Keratinocyte (primary cell): ENCODE data around the gene COL1A2. TPM values are rescaled to one million over a fixed set of nuclear protein-coding genes. Genes with fewer than 3 reads are reported as not detected.

Experiments
- DNase-seq: peaks from one replicate; pipeline ENCODE4 v3.0.0-alpha.2; 2011; ENCODE audit warnings: low read depth, missing footprints, low spot score
- FAIRE-seq: peaks from 2 replicates; lab custom pipeline; 2011; peaks lifted over from hg19 to GRCh38; lab: Jason Lieb, UNC
- H2AFZ ChIP-seq: 2 replicates; pipeline ENCODE4 v1.6.0; 2012; ENCODE audit warnings: low read length, control low read depth, inconsistent platforms; ENCODE audit not compliant: control insufficient read depth
- H3K27ac ChIP-seq: 2 replicates; pipeline ENCODE4 v1.5.1; 2011; ENCODE audit warnings: low read length; ENCODE audit not compliant: control insufficient read depth, insufficient read depth
- H3K27me3 ChIP-seq: 3 replicates; pipeline ENCODE4 v1.6.0; 2011; ENCODE audit warnings: low read length; ENCODE audit not compliant: control insufficient read depth, insufficient read depth; ENCODE audit errors: extremely low read depth
- H3K36me3 ChIP-seq, 2 experiments: 2 replicates in 1 of 2; 3 replicates in 1 of 2; pipeline ENCODE4 v1.5.1; 2011; ENCODE audit warnings: low read length in 2 of 2, mild to moderate bottlenecking in 1 of 2; ENCODE audit not compliant: control insufficient read depth in 2 of 2, insufficient read depth in 2 of 2; ENCODE audit errors: extremely low read depth in 1 of 2
- H3K4me1 ChIP-seq: 3 replicates; pipeline ENCODE4 v1.5.1; 2011; ENCODE audit warnings: low read length; ENCODE audit not compliant: control insufficient read depth, insufficient read depth; ENCODE audit errors: extremely low read depth
- H3K4me2 ChIP-seq: 3 replicates; pipeline ENCODE4 v1.6.0; 2011; ENCODE audit warnings: low read depth, low read length; ENCODE audit not compliant: control insufficient read depth, insufficient read depth; ENCODE audit errors: extremely low read depth
- H3K4me3 ChIP-seq, 3 experiments: fragments of 200-600 bp in 1 of 3; sonication (generic) in 1 of 3; 2 replicates in 2 of 3; 3 replicates in 1 of 3; pipeline ENCODE4 v1.5.1; 2011 to 2016; ENCODE audit warnings: low read length in 3 of 3, mild to moderate bottlenecking in 3 of 3, control low read depth in 2 of 3, inconsistent platforms in 1 of 3, low read depth in 1 of 3, mixed read lengths in 1 of 3, mixed run types in 1 of 3, moderate library complexity in 1 of 3; ENCODE audit not compliant: control insufficient read depth in 2 of 3, insufficient read depth in 2 of 3; ENCODE audit errors: extremely low read depth in 1 of 3
- H3K79me2 ChIP-seq: 2 replicates; pipeline ENCODE4 v1.6.0; 2012; ENCODE audit warnings: low read length; ENCODE audit not compliant: control insufficient read depth, insufficient read depth
- H3K9ac ChIP-seq: 3 replicates; pipeline ENCODE4 v1.6.0; 2011; ENCODE audit warnings: low read length; ENCODE audit not compliant: control insufficient read depth, insufficient read depth; ENCODE audit errors: extremely low read depth
- H3K9me1 ChIP-seq: 3 replicates; pipeline ENCODE4 v1.6.0; 2011; ENCODE audit warnings: low read length; ENCODE audit not compliant: control insufficient read depth, insufficient read depth; ENCODE audit errors: extremely low read depth
- H3K9me3 ChIP-seq: 2 replicates; pipeline ENCODE4 v1.5.1; 2012; ENCODE audit warnings: low read depth, low read length; ENCODE audit not compliant: control insufficient read depth
- H4K20me1 ChIP-seq: 3 replicates; pipeline ENCODE4 v1.6.0; 2011; ENCODE audit warnings: low read length; ENCODE audit not compliant: control insufficient read depth, insufficient read depth; ENCODE audit errors: extremely low read depth
- CTCF ChIP-seq, 3 experiments: IDR thresholded peaks in 1 of 3; conservative IDR thresholded peaks in 1 of 3; optimal IDR thresholded peaks in 1 of 3; 2 replicates in 2 of 3; 3 replicates in 1 of 3; pipeline versions ENCODE3 to v1.5.1; 2011; ENCODE audit warnings: low read length in 3 of 3, mild to moderate bottlenecking in 3 of 3, moderate library complexity in 2 of 3, control low read depth in 1 of 3, inconsistent platforms in 1 of 3; ENCODE audit not compliant: insufficient read depth in 2 of 3; ENCODE audit errors: extremely low read depth in 1 of 3
- EZH2 ChIP-seq: IDR thresholded peaks from one replicate; pipeline ENCODE4 v1.6.1; 2012; ENCODE audit warnings: inconsistent platforms, mild to moderate bottlenecking, low read length, moderate library complexity
- dilution Hi-C: fragments of 300-500 bp; cut with MboI; formaldehyde crosslinking; loops from one replicate; pipeline ENCODE4 v1.7.0; 2020; ENCODE audit warnings: low sequenced_read_pairs; ENCODE audit not compliant: extremely low pct_ligation_motif_present
- polyA plus RNA-seq, 5 experiments: library from polyadenylated mRNA; depleted of rRNA in 3 of 5; stranded (reverse) in 3 of 5; stranded (forward) in 1 of 5; unstranded in 1 of 5; fragments of >200 nt; gene quantifications; 1 replicate in 1 of 5; 2 replicates in 3 of 5; 3 replicates in 1 of 5; pipeline versions ENCODE4 v1.2.1 to v1.2.3, GENCODE V29; 2011 to 2012; ENCODE audit warnings: missing spikeins in 2 of 5, low read depth in 1 of 5, low replicate concordance in 1 of 5

COL1A2 gene
- polyA plus RNA-seq, 1 donor (not counting 4 experiments of a cell fraction or from before 2014, with no cell fraction given) = 0.13 TPM

- Histone ChIP-seq H3K36me3 (no peaks in the 10 kb centered on the region), H3K4me1 (no peaks in the 10 kb centered on the region), H4K20me1 (no peaks in the 10 kb centered on the region), H3K4me2 (no peak overlapping the region), H3K9me1 (no peaks in the 10 kb centered on the region), H3K4me3 (no peak overlapping the region), H3K27ac (no peak overlapping the region), H3K9me3 (no peaks in the 10 kb centered on the region), H2AFZ (no peak overlapping the region), H3K9ac (no peak overlapping the region), H3K79me2 (no peaks in the 10 kb centered on the region), H3K27me3 (peaks cover 3% of the 10 kb centered on the region)
- dilution Hi-C loops = no loop called here
- no peak for TF ChIP-seq CTCF (optimal IDR thresholded peaks at IDR 0.05 in 1 of 3, IDR thresholded peaks at IDR 0.05 in 1 of 3, conservative IDR thresholded peaks at IDR 0.05 in 1 of 3; ENCODE audit: extremely low read depth in 1 of 3, insufficient read depth in 2 of 3, low read length in 3 of 3)
- no peak for TF ChIP-seq EZH2
- no peak for DNase-seq
- no peak for FAIRE-seq
Measured at GRCh38 chr7:94423863-94424735, 29.4 kb downstream of the COL1A2 start.

DNA sequence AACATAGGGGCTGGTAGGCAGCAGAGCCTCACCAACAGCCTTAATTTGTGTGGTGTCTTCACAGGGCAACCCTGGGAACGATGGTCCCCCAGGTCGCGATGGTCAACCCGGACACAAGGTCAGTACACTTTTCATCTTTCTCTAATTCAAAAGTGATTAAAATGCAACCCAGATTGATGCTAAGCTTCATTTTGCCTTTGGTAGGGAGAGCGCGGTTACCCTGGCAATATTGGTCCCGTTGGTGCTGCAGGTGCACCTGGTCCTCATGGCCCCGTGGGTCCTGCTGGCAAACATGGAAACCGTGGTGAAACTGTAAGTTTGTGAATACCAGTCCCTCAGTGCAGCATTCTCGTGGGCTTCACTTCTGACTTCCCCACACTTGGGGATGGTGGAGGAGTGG lies 30.9 kb downstream of the COL1A2 start:
- no peak overlapping the region for H3K4me3 ChIP-seq
- no peaks in the 10 kb centered on the region for H3K36me3 ChIP-seq
- no peaks in the 10 kb centered on the region for H4K20me1 ChIP-seq
- H3K4me1 ChIP-seq = no peaks in the 10 kb centered on the region
- DNase-seq (no peak), FAIRE-seq (no peak)
- H3K4me2 ChIP-seq = no peak overlapping the region
- H3K9ac ChIP-seq = no peak overlapping the region
- no peak for TF ChIP-seq CTCF (optimal IDR thresholded peaks at IDR 0.05 in 1 of 3, IDR thresholded peaks at IDR 0.05 in 1 of 3, conservative IDR thresholded peaks at IDR 0.05 in 1 of 3; ENCODE audit: extremely low read depth in 1 of 3, insufficient read depth in 2 of 3, low read length in 3 of 3)
- TF ChIP-seq EZH2 = no peak
- no peaks in the 10 kb centered on the region for H3K9me1 ChIP-seq
- dilution Hi-C loops = loop anchor here (25.0 kb wide), 1 partner anchor 138 kb away; no protein-coding TSS in a partner anchor
- no peaks in the 10 kb centered on the region for H3K9me3 ChIP-seq
- H3K79me2 ChIP-seq = no peaks in the 10 kb centered on the region
- peaks cover 3% of the 10 kb centered on the region for H3K27me3 ChIP-seq
- no peak overlapping the region for H3K27ac ChIP-seq
- H2AFZ ChIP-seq = no peak overlapping the region
